ENCODE measurements around the gene GRWD1.

The GRWD1 gene

DNA sequence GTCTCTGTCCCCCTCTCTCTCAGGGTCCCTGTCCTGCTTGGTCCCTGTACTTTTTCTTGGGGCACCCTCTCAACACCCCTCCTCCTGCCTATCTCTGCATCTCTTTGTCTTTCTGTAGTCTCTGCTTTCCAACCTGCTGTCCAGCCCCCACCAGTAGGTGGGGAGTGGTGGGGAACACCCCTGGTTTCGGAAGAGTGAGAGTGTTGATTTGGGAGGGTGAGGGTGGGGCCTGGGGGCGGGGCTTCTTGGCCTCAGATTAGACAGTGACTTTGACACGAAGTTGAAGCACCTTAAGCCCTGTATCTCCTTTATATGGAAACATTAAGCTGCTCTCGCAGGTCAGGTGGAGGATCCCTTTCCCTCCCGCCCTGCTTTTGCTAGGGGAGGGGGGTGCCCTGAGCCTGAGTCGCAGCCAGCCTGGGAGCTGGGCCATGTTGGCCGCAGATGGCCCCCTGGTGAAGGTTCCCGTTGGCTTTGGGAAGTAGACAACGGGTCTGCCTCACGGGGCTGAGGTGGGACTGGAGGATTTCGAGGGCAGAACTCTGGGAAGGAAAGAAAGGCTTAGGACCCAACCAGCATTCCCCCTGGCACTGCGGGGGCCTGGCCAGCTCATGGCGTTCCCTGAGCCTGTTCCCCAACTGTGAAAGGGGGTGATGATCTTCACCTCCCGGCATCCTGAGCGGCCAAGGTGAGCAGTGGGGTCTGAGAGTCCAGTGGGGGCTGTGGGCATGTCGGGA, 9.6 kb downstream of the GRWD1 start, which contains the start of gene KCNJ14:
KCNJ14 (plus strand) TSS at position 404 of the 737 bp plus-strand sequence. CDS start 6,151 bp downstream, outside the sequence.
- Mint-ChIP-seq H3K4me1 (no peaks in the 10 kb centered on the region), H3K27ac (peak within 1 kb of the TSS in 1 of 3 experiments; percentile 18), H3K4me3 (no peak within 1 kb of the TSS), H3K27me3 (ENCODE audit: low read depth) (no peaks in the 10 kb centered on the region), H3K9me3 (no peaks in the 10 kb centered on the region), H3K36me3 (ENCODE audit: low read depth) (peaks cover 27% of the 10 kb centered on the region)
- TF ChIP-seq, protein P1, sequence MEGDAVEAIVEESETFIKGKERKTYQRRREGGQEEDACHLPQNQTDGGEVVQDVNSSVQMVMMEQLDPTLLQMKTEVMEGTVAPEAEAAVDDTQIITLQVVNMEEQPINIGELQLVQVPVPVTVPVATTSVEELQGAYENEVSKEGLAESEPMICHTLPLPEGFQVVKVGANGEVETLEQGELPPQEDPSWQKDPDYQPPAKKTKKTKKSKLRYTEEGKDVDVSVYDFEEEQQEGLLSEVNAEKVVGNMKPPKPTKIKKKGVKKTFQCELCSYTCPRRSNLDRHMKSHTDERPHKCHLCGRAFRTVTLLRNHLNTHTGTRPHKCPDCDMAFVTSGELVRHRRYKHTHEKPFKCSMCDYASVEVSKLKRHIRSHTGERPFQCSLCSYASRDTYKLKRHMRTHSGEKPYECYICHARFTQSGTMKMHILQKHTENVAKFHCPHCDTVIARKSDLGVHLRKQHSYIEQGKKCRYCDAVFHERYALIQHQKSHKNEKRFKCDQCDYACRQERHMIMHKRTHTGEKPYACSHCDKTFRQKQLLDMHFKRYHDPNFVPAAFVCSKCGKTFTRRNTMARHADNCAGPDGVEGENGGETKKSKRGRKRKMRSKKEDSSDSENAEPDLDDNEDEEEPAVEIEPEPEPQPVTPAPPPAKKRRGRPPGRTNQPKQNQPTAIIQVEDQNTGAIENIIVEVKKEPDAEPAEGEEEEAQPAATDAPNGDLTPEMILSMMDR (IDR thresholded peaks at IDR 0.05; ENCODE audit: unreplicated experiment in 3 of 3), result no peak

DNA sequence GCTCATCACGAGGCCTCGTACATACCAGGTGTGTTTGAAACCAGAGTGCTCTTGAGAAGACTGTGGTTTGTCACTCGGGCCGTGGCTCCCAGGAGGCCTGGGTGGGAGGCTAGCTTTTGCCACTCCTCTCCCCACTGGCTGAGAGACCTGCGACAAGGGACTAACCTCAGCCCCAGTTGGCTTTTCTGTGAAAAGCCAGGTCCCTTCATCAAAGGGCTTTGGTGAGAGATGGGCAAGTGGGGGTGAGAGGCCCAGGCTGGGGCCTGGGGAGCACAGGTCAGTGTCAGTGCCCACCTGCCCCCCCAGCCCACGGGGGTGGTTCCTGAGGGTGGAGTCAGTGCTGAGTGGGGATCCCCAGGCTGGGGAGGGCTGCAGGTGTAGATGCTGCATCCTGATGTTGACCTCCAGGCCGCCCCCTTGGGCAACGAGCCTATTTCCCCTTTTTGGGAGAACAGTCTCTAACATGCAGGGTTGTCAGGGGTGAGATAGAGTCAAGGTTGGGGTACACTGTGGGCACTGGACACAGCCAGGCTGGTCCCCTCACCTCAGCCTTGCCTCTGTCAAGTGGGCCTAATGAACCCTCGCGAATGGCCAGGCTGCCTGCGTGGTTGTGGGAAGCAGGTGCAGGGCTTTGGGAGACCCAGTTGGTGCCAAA, 10.3 kb downstream of the GRWD1 start:
- TF ChIP-seq, protein P1 (IDR thresholded peaks at IDR 0.05; ENCODE audit: unreplicated experiment in 3 of 3), result no peak
- Mint-ChIP-seq H3K9me3 (no peaks in the 10 kb centered on the region), H3K36me3 (ENCODE audit: low read depth) (peaks cover 27% of the 10 kb centered on the region), H3K27me3 (ENCODE audit: low read depth) (no peaks in the 10 kb centered on the region), H3K4me1 (no peaks in the 10 kb centered on the region), H3K4me3 (no peak overlapping the region), H3K27ac (no peak overlapping the region)

DNA sequence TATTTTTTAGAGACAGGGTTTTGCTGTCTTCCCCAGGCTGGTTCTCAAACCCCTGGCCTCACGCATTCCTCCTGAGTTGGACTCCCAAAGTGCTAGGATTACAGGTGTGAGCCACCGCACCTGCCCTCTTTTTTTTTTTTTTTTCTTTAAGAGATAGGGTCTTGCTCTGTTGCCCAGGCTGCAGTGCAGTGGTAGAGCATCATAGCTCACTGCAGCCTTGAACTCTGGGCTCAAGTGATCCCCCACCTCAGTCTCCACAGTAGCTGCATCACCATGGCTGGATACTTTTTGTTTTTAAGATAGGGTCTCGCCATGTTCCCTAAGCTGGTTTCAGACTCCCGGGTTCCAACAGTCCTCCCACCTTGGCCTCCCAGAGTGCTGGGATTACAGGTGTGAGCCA, 11.1 kb downstream of the GRWD1 start:
- H3K4me3 Mint-ChIP-seq, result no peak overlapping the region

DNA sequence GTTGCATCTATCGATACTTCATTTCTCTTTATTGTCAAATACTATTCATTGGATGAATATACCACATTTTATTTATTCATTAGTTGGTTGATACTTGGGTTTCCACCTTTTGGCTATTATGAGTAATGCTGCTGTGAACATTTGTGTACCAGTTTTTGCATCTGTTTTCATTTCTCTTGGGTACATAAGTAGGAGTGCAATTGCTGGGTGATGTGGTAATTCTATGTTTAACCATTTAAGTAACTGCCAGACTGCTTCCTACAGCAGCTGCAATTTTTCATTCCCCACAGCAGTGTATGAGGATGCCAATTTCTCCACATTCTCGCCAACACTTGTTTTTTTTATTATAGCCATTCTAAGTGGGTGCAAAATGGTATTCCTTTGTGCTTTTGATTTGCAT, 12.2 kb downstream of the GRWD1 start:
- H3K27ac Mint-ChIP-seq, result no peak overlapping the region
- H3K36me3 Mint-ChIP-seq (ENCODE audit: low read depth), result peaks cover 19% of the 10 kb centered on the region
- H3K27me3 Mint-ChIP-seq (ENCODE audit: low read depth), result no peaks in the 10 kb centered on the region
- H3K4me3 Mint-ChIP-seq, result no peak overlapping the region
- TF ChIP-seq, protein P1 (IDR thresholded peaks at IDR 0.05; ENCODE audit: unreplicated experiment in 3 of 3), result no peak
- no peaks in the 10 kb centered on the region for H3K9me3 Mint-ChIP-seq
- no peaks in the 10 kb centered on the region for H3K4me1 Mint-ChIP-seq

More for the DNA sequence above, 11.1 kb downstream of the GRWD1 start:
- Mint-ChIP-seq H3K4me1 (no peaks in the 10 kb centered on the region), H3K27me3 (ENCODE audit: low read depth) (no peaks in the 10 kb centered on the region), H3K36me3 (ENCODE audit: low read depth) (peaks cover 19% of the 10 kb centered on the region), H3K27ac (no peak overlapping the region), H3K9me3 (no peaks in the 10 kb centered on the region)
- TF ChIP-seq, protein P1 (IDR thresholded peaks at IDR 0.05; ENCODE audit: unreplicated experiment in 3 of 3), result no peak

DNA sequence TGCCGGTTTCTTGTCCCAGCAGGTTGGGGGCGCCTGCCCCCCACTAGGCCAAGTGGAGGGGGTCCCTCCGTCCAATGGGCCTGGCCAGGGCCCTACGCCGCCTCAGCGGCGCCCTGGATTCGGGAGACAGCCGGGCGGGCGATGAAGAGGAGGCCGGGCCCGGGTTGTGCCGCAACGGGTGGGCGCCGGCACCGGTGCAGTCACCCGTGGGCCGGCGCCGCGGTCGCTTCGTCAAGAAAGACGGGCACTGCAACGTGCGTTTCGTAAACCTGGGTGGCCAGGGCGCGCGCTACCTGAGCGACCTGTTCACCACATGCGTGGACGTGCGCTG, 15.8 kb downstream of the GRWD1 start:
- H3K9me3 Mint-ChIP-seq, result no peaks in the 10 kb centered on the region
- TF ChIP-seq, protein P1 (IDR thresholded peaks at IDR 0.05; ENCODE audit: unreplicated experiment in 3 of 3), result no peak
- H3K4me3 Mint-ChIP-seq, result no peak overlapping the region
- peaks cover 11% of the 10 kb centered on the region for H3K36me3 Mint-ChIP-seq (ENCODE audit: low read depth)
- no peaks in the 10 kb centered on the region for H3K27me3 Mint-ChIP-seq (ENCODE audit: low read depth)
- no peak overlapping the region for H3K27ac Mint-ChIP-seq
- no peaks in the 10 kb centered on the region for H3K4me1 Mint-ChIP-seq
